ENCODE results near the gene PSMC3IP. TPM values are rescaled to one million over a fixed set of nuclear protein-coding genes. Genes with fewer than 3 reads are reported as not detected.

Gene PSMC3IP
- total RNA-seq, 1 donor from 2014 or later, result 26.6 TPM

DNA sequence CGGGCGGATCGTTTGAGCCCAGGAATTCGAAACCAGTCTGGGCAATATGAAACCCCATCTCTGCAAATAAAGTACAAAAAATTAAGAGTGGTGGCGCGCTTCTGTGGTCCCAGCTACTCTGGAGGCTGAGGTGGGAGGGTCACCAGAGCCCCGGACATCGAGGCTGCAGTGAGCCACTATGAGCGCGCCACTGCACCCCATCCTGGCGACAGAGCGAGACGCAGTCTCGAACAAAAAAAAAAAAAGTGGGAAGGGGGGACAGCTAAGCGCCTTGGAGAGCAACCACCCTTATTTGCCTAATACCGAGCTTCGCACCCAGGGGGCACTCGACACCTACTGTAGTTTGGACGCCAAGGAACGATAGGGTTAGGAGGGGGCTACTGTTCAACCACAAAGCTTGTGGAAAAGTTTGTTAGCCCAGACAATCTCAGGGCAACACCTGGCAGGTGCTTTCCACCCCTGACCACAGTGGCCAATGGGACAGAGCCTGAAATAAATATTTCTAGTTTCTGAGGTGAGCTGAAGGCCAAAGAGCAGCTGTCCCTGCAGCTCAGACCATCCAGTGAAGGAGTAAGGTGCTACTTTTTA is 847 bp upstream of the PSMC3IP start:
- Mint-ChIP-seq H3K9me3 (no peaks in the 10 kb centered on the region), H3K4me1 (ENCODE audit: low read depth) (peaks cover 18% of the 10 kb centered on the region), H3K27me3 (ENCODE audit: low read depth) (no peaks in the 10 kb centered on the region), H3K4me3 (ENCODE audit: low read depth) (peak overlapping the region; percentile 97), H3K36me3 (ENCODE audit: low read depth) (peaks cover 55% of the 10 kb centered on the region), H3K27ac (peak overlapping the region; percentile 96)
- DNase-seq (ENCODE audit: low spot score), result peak; percentile 62
- intact Hi-C loops (cut with micrococcal nuclease), result loop anchor here (1.0 to 10.0 kb wide), 4 partner anchors 31 to 416 kb away; partner anchors contain the start of genes PLEKHH3, RAMP2, RETREG3 and RPL27

DNA sequence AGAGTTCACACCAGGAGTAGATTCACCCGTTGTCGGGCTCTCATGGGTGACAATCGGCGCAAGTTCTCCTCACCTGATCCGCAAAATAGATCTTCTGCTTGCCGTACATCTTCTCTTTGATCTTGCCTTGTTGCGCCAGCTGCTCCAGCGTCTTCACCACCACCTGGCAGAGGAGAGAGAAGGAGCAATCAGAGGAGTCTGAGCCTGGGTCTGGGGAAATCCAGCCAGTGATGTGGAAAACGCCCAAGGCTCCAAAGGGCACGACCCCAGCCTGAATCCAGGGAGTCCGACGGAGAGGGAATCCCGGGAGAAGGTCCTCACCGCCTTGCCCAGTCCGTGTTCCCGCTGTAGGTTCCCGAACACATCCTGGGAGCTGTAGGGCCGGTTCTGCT is 393 bp downstream of the PSMC3IP start:
- H3K27me3 Mint-ChIP-seq (ENCODE audit: low read depth), result no peaks in the 10 kb centered on the region
- H3K4me1 Mint-ChIP-seq (ENCODE audit: low read depth), result peaks cover 20% of the 10 kb centered on the region
- intact Hi-C loops (cut with micrococcal nuclease), result loop anchor here (1.0 to 10.0 kb wide), 4 partner anchors 10 to 418 kb away; partner anchors contain the start of genes MLX, PLEKHH3, RAMP2 and RPL27
- peak overlapping the region; percentile 96 for H3K27ac Mint-ChIP-seq
- no peaks in the 10 kb centered on the region for H3K9me3 Mint-ChIP-seq
- peak overlapping the region; percentile 97 for H3K4me3 Mint-ChIP-seq (ENCODE audit: low read depth)
- peaks cover 56% of the 10 kb centered on the region for H3K36me3 Mint-ChIP-seq (ENCODE audit: low read depth)
- DNase-seq (ENCODE audit: low spot score), result no peak

GRCh38 chr17:42574463-42574862 is 3.1 kb downstream of the PSMC3IP start:
- Mint-ChIP-seq H3K27me3 (ENCODE audit: low read depth) (no peaks in the 10 kb centered on the region), H3K27ac (no peak overlapping the region), H3K36me3 (ENCODE audit: low read depth) (peaks cover 79% of the 10 kb centered on the region), H3K4me3 (ENCODE audit: low read depth) (no peak overlapping the region), H3K9me3 (no peaks in the 10 kb centered on the region), H3K4me1 (ENCODE audit: low read depth) (peaks cover 24% of the 10 kb centered on the region)
- intact Hi-C loops (cut with micrococcal nuclease), result loop anchor here (10.0 kb wide), 1 partner anchor 420 kb away; the partner anchor contains the start of gene RPL27
- DNase-seq (ENCODE audit: low spot score), result no peak

- Mint-ChIP-seq H3K27me3 (ENCODE audit: low read depth) (no peaks in the 10 kb centered on the region), H3K9me3 (no peaks in the 10 kb centered on the region), H3K36me3 (ENCODE audit: low read depth) (peaks cover 83% of the 10 kb centered on the region), H3K27ac (peak overlapping the region; percentile 30), H3K4me3 (ENCODE audit: low read depth) (no peak overlapping the region), H3K4me1 (ENCODE audit: low read depth) (peaks cover 28% of the 10 kb centered on the region)
- no peak for DNase-seq (ENCODE audit: low spot score)
- intact Hi-C loops (cut with micrococcal nuclease), result loop anchor here (10.0 kb wide), 1 partner anchor 422 kb away; the partner anchor contains the start of gene RPL27
These were observed 4.4 kb downstream of the PSMC3IP start for GRCh38 chr17:42573095-42573494.

GRCh38 chr17:42571435-42572225 is 5.9 kb downstream of the PSMC3IP start:
- intact Hi-C loops (cut with micrococcal nuclease), result loop anchor here (10.0 kb wide), 1 partner anchor 423 kb away; the partner anchor contains the start of gene RPL27
- Mint-ChIP-seq H3K9me3 (no peaks in the 10 kb centered on the region), H3K4me3 (ENCODE audit: low read depth) (no peak overlapping the region), H3K4me1 (ENCODE audit: low read depth) (peaks cover 28% of the 10 kb centered on the region), H3K36me3 (ENCODE audit: low read depth) (peaks cover 77% of the 10 kb centered on the region), H3K27me3 (ENCODE audit: low read depth) (no peaks in the 10 kb centered on the region), H3K27ac (no peak overlapping the region)
- DNase-seq (ENCODE audit: low spot score), result no peak

GRCh38 chr17:42568341-42569111 is 9.0 kb downstream of the PSMC3IP start:
- no peaks in the 10 kb centered on the region for H3K9me3 Mint-ChIP-seq
- peak overlapping the region; percentile 86 for H3K4me3 Mint-ChIP-seq (ENCODE audit: low read depth)
- no peak overlapping the region for H3K27ac Mint-ChIP-seq
- H3K36me3 Mint-ChIP-seq (ENCODE audit: low read depth), result peaks cover 75% of the 10 kb centered on the region
- intact Hi-C loops (cut with micrococcal nuclease), result no loop called here
- H3K4me1 Mint-ChIP-seq (ENCODE audit: low read depth), result peaks cover 26% of the 10 kb centered on the region
- DNase-seq (ENCODE audit: low spot score), result no peak
- H3K27me3 Mint-ChIP-seq (ENCODE audit: low read depth), result no peaks in the 10 kb centered on the region

GRCh38 chr17:42566883-42567573 is 10.5 kb downstream of the PSMC3IP start, which contains the start of gene MLX:
MLX (plus strand) TSS chr17:42567100; CDS start chr17:42567125, 25 bp downstream.
- H3K9me3 Mint-ChIP-seq, result no peaks in the 10 kb centered on the region
- no peaks in the 10 kb centered on the region for H3K27me3 Mint-ChIP-seq (ENCODE audit: low read depth)
- intact Hi-C loops (cut with micrococcal nuclease), result loop anchor here (1.0 kb wide), 1 partner anchor 10 kb away; the partner anchor contains the start of gene PSMC3IP
- peak within 1 kb of the TSS; percentile 86 for H3K4me3 Mint-ChIP-seq (ENCODE audit: low read depth)
- peaks cover 76% of the 10 kb centered on the region for H3K36me3 Mint-ChIP-seq (ENCODE audit: low read depth)
- peak within 1 kb of the TSS; percentile 80 for H3K27ac Mint-ChIP-seq
- DNase-seq (ENCODE audit: low spot score), result peak; percentile 89
- H3K4me1 Mint-ChIP-seq (ENCODE audit: low read depth), result peaks cover 33% of the 10 kb centered on the region

- peak overlapping the region; percentile 80 for H3K27ac Mint-ChIP-seq
- no peaks in the 10 kb centered on the region for H3K27me3 Mint-ChIP-seq (ENCODE audit: low read depth)
- no peak for DNase-seq (ENCODE audit: low spot score)
- peak overlapping the region; percentile 86 for H3K4me3 Mint-ChIP-seq (ENCODE audit: low read depth)
- peaks cover 35% of the 10 kb centered on the region for H3K4me1 Mint-ChIP-seq (ENCODE audit: low read depth)
- no peaks in the 10 kb centered on the region for H3K9me3 Mint-ChIP-seq
- H3K36me3 Mint-ChIP-seq (ENCODE audit: low read depth), result peaks cover 69% of the 10 kb centered on the region
- intact Hi-C loops (cut with micrococcal nuclease), result no loop called here
These were observed 11.2 kb downstream of the PSMC3IP start for GRCh38 chr17:42566215-42566882.

DNA sequence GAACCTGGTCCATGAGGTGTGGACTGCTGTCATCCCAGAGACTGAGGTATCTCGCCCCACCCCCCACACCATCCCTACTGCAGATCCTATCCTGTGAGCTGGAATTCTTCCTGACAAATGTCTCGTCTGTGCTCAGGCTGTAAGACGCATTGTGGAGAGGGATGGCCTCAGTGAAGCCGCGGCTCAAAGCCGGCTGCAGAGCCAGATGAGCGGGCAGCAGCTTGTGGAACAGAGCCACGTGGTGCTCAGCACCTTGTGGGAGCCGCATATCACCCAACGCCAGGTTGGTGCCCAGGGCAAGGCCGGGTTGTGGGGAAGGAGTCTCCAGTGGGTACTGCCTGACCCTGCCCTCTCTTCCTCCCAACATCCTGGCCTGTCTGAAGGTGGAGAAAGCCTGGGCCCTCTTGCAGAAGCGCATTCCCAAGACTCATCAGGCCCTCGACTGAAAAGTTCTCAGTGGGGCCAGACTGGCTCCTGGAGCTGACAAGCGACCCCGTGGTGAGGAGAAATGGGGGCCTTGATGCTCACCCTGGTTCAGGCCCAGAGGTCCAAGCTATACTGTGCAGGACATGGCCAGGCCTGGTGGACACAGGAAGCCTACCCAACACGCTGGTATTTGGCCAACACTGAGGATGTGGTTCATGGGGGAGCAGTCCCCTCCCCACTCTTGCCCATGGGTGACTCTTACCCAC is 11.9 kb downstream of the PSMC3IP start:
- no peaks in the 10 kb centered on the region for H3K9me3 Mint-ChIP-seq
- DNase-seq (ENCODE audit: low spot score), result no peak
- intact Hi-C loops (cut with micrococcal nuclease), result no loop called here
- H3K27ac Mint-ChIP-seq, result peak overlapping the region; percentile 78
- H3K4me1 Mint-ChIP-seq (ENCODE audit: low read depth), result peaks cover 36% of the 10 kb centered on the region
- peak overlapping the region; percentile 86 for H3K4me3 Mint-ChIP-seq (ENCODE audit: low read depth)
- H3K27me3 Mint-ChIP-seq (ENCODE audit: low read depth), result no peaks in the 10 kb centered on the region
- H3K36me3 Mint-ChIP-seq (ENCODE audit: low read depth), result peaks cover 62% of the 10 kb centered on the region

GRCh38 chr17:42564815-42565522 is 12.6 kb downstream of the PSMC3IP start:
- Mint-ChIP-seq H3K27me3 (ENCODE audit: low read depth) (no peaks in the 10 kb centered on the region), H3K4me3 (ENCODE audit: low read depth) (peak overlapping the region; percentile 13), H3K27ac (no peak overlapping the region), H3K36me3 (ENCODE audit: low read depth) (peaks cover 56% of the 10 kb centered on the region), H3K4me1 (ENCODE audit: low read depth) (peaks cover 36% of the 10 kb centered on the region), H3K9me3 (no peaks in the 10 kb centered on the region)
- DNase-seq (ENCODE audit: low spot score), result no peak
- intact Hi-C loops (cut with micrococcal nuclease), result no loop called here

DNA sequence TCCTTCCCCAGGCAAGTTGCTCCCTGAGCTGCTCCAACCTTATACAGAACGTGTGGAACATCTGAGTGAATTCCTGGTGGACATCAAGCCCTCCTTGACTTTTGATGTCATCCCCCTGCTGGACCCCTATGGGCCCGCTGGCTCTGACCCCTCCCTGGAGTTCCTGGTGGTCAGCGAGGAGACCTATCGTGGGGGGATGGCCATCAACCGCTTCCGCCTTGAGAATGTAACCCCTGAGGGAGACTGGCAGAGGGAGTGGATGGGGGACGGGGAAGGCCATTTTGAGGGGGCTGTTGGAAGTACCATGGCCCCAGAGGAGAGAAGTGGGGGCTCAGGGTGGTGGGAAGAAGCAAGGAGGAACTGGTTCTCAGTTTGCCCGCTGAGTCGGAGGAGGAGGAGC is 13.6 kb downstream of the PSMC3IP start:
- Mint-ChIP-seq H3K4me3 (ENCODE audit: low read depth) (peak overlapping the region; percentile 91), H3K27ac (peak overlapping the region; percentile 49), H3K9me3 (no peaks in the 10 kb centered on the region), H3K36me3 (ENCODE audit: low read depth) (peaks cover 46% of the 10 kb centered on the region), H3K27me3 (ENCODE audit: low read depth) (no peaks in the 10 kb centered on the region), H3K4me1 (ENCODE audit: low read depth) (peaks cover 30% of the 10 kb centered on the region)
- DNase-seq (ENCODE audit: low spot score), result no peak
- intact Hi-C loops (cut with micrococcal nuclease), result loop anchor here (2.0 kb wide), 1 partner anchor 45 kb away; the partner anchor contains the start of genes RETREG3 and TUBG1

All from activated T-helper 2 cell treated with anti-CD3 and anti-CD28 coated beads, Interferon-gamma antibody, Interleukin-2, Interleukin-4, amounts not matched to agents 10 μg/mL and 5 μg/mL and 100 μg/mL, durations not matched to agents 14 hours and 24 hours and 36 hours (primary cell).